Liver (tissue), 3 donors: ENCODE measurements around the gene TP63.

ENCODE experiments used
- CTCF ChIP-seq: fragments of 150-350 bp; IDR thresholded peaks from 2 replicates; pipeline ENCODE4 v1.5.1; 2017; ENCODE audit warnings: improper control_type of control experiment, low read depth, low read length; ENCODE audit not compliant: missing input control
- EGR1 ChIP-seq, 2 donors: IDR thresholded peaks; 2 replicates each; pipeline ENCODE4 v1.6.1; 2016 to 2018; ENCODE audit warnings: antibody characterized with exemption in 2 of 2, low read depth in 2 of 2
- HNF4G ChIP-seq: IDR thresholded peaks from 2 replicates; pipeline ENCODE4 v1.6.1; 2016; ENCODE audit warnings: antibody characterized with exemption
- REST ChIP-seq: IDR thresholded peaks from 2 replicates; pipeline ENCODE4 v1.6.1; 2016; ENCODE audit warnings: antibody characterized with exemption, mild to moderate bottlenecking
- RXRA ChIP-seq, 2 donors: IDR thresholded peaks; 2 replicates each; pipeline ENCODE4 v1.6.1; 2017 to 2018; ENCODE audit warnings: antibody characterized with exemption in 2 of 2, mild to moderate bottlenecking in 1 of 2
- YY1 ChIP-seq: IDR thresholded peaks from 2 replicates; pipeline ENCODE4 v1.6.1; 2016; ENCODE audit warnings: antibody characterized with exemption, mild to moderate bottlenecking
- donor health status: healthy.
- donor health status: healthy.

DNA sequence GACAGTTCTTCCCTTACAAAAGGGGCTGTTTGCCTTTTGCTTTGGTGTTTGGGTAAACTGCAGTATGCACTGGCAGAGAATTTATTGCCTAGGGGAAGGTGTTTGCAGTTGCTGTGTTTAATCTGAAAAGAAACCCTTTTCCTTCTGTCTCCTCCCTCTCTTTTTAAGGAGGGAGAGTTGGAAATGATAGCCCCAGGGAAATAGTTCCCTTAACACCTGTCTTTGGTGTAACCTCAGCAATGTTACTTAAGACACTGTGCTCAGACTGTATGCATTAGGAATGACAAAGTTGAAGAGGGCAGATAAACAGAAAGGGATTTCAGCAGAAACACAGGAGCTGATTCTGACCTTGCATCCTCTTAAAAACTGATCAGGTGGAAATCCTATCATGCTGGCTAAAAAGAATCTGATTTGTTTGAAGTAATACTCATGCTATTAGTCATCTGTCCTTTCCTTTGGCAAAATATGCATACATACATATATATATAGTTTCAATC is 125.4 kb downstream of the TP63 start:
- TF ChIP-seq CTCF (no peak), REST (no peak), RXRA (IDR thresholded peaks at IDR 0.05) (no peak), HNF4G (no peak), YY1 (no peak), EGR1 (IDR thresholded peaks at IDR 0.05; ENCODE audit: low read depth in 2 of 2) (no peak)
